Dendritic cell treated with granulocyte-macrophage colony-stimulating factor and Interleukin-4, amounts not matched to agents 40 ng/mL and 50 ng/mL, for 4 days (primary cell): Measurements from ENCODE around the gene EFEMP1.

Source experiments
- H3K27ac Mint-ChIP-seq: one replicate; pipeline ENCODE4 v1.8.0; 2022; ENCODE audit warnings: mild to moderate bottlenecking, mixed read lengths
- H3K27me3 Mint-ChIP-seq: one replicate; pipeline ENCODE4 v1.8.0; 2022; ENCODE audit warnings: mild to moderate bottlenecking, mixed read lengths
- H3K36me3 Mint-ChIP-seq: one replicate; pipeline ENCODE4 v1.8.0; 2022; ENCODE audit warnings: low read depth, mixed read lengths
- H3K4me1 Mint-ChIP-seq: one replicate; pipeline ENCODE4 v1.8.0; 2022; ENCODE audit warnings: low read depth, mixed read lengths
- H3K4me3 Mint-ChIP-seq: one replicate; pipeline ENCODE4 v1.8.0; 2022; ENCODE audit warnings: mild to moderate bottlenecking, moderate library complexity, mixed read lengths
- H3K9me3 Mint-ChIP-seq: one replicate; pipeline ENCODE4 v1.8.0; 2022; ENCODE audit warnings: mixed read lengths
- intact Hi-C: fragments of 100-400 bp; cut with micrococcal nuclease; formaldehyde crosslinking; loops from one replicate; pipeline ENCODE4 v1.15.0; 2022

The EFEMP1 gene

GRCh38 chr2:55949613-55950012 lies 26.0 kb upstream of the EFEMP1 start:
- intact Hi-C loops = no loop called here
- Mint-ChIP-seq H3K9me3 (no peaks in the 10 kb centered on the region), H3K36me3 (no peaks in the 10 kb centered on the region), H3K27ac (no peak overlapping the region), H3K4me3 (no peak overlapping the region), H3K27me3 (peaks cover 3% of the 10 kb centered on the region), H3K4me1 (no peaks in the 10 kb centered on the region)

GRCh38 chr2:55949211-55949610 lies 25.6 kb upstream of the EFEMP1 start:
- no peak overlapping the region for H3K27ac Mint-ChIP-seq
- H3K4me3 Mint-ChIP-seq = no peak overlapping the region
- H3K27me3 Mint-ChIP-seq = peaks cover 3% of the 10 kb centered on the region
- intact Hi-C loops = no loop called here
- H3K36me3 Mint-ChIP-seq = no peaks in the 10 kb centered on the region
- H3K9me3 Mint-ChIP-seq = no peaks in the 10 kb centered on the region
- H3K4me1 Mint-ChIP-seq = no peaks in the 10 kb centered on the region

- Mint-ChIP-seq H3K4me3 (no peak overlapping the region), H3K4me1 (no peaks in the 10 kb centered on the region), H3K27ac (no peak overlapping the region), H3K27me3 (peaks cover 3% of the 10 kb centered on the region), H3K9me3 (no peaks in the 10 kb centered on the region), H3K36me3 (no peaks in the 10 kb centered on the region)
- intact Hi-C loops = no loop called here
Measured at GRCh38 chr2:55948176-55948923, 24.8 kb upstream of the EFEMP1 start.

DNA sequence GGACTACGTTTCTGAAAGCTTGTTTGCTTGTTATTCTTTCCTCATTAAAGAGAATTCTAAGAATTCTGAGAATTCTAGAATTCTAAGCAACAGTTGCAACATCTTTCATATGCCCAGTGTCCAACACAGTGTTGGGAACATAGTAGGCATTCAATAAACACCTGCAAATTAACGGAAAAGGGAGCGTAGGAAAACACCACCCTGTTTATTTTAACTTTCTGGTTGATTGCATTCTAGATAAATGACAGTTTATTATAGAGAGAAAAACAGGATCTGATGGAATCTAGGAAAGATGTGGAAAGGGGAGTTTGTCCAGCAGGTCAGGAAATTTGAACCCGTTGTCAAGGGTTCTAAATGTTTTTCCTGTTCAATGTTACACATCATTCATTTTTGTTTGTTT lies 24.2 kb upstream of the EFEMP1 start:
- no peaks in the 10 kb centered on the region for H3K36me3 Mint-ChIP-seq
- H3K27me3 Mint-ChIP-seq = peaks cover 2% of the 10 kb centered on the region
- no peak overlapping the region for H3K27ac Mint-ChIP-seq
- no peaks in the 10 kb centered on the region for H3K4me1 Mint-ChIP-seq
- intact Hi-C loops = no loop called here
- no peaks in the 10 kb centered on the region for H3K9me3 Mint-ChIP-seq
- H3K4me3 Mint-ChIP-seq = no peak overlapping the region

DNA sequence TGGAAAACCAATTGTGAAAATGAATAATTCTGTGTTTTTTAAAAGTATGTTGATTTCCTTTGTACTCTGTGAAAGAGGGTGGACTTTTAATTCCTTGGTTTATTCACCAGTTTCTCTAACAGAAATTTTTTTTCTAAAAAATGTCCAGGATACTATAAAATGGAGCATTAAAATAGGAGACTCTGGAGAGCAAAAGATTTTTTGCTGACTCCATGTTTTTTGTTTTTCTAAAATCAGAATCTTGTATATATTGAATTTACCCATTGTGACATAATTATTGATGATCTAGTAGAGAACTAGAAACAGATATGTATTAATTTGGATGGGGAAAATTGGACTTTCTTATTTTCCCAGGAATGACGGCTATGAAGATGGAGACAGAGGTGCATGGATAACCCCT lies 23.2 kb upstream of the EFEMP1 start:
- H3K4me3 Mint-ChIP-seq = no peak overlapping the region
- no peaks in the 10 kb centered on the region for H3K4me1 Mint-ChIP-seq
- no peak overlapping the region for H3K27ac Mint-ChIP-seq
- H3K9me3 Mint-ChIP-seq = no peaks in the 10 kb centered on the region
- no peaks in the 10 kb centered on the region for H3K36me3 Mint-ChIP-seq
- no peaks in the 10 kb centered on the region for H3K27me3 Mint-ChIP-seq
- intact Hi-C loops = no loop called here

DNA sequence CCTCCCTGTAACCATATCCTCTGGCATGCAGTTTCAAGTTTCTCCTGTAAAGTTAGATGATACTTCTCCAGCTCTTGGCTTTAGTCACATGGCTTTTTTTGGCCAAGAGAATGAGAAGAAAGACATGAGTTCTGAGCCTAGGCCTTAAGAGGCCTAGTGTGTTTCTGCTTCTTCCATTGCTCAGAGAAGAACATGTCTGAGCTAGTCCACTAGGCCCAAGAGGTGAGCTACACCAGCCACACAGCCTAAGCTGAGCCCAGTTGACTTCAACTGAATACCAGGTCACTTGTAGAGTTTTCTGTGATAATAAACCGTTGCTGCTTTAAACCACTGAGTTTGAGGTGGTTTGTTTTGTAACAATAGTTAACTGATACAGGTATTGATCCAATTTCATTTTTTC lies 19.9 kb upstream of the EFEMP1 start:
- Mint-ChIP-seq H3K4me1 (no peaks in the 10 kb centered on the region), H3K27ac (no peak overlapping the region), H3K4me3 (no peak overlapping the region), H3K9me3 (no peaks in the 10 kb centered on the region), H3K36me3 (no peaks in the 10 kb centered on the region), H3K27me3 (peaks cover 2% of the 10 kb centered on the region)
- intact Hi-C loops = no loop called here

DNA sequence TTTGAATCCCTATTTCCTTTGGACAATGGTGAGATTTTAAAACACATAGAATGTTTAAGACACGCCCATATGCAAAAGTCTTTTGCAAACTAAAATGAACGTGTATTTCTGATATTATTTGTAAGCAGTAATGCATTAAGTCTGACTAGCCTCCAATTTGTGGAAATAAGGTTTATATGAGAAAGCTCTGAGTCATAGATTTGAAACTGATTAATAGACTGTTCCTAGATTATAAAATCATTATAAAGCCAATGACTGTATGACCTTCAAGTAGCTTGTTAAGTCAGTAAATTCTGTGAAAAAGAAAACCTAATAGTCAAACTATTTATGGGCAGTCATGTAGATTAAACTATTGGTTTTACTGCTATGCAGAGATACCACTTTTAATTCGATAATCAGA lies 12.8 kb upstream of the EFEMP1 start:
- Mint-ChIP-seq H3K9me3 (no peaks in the 10 kb centered on the region), H3K27ac (no peak overlapping the region), H3K27me3 (peaks cover 5% of the 10 kb centered on the region), H3K36me3 (no peaks in the 10 kb centered on the region), H3K4me3 (no peak overlapping the region), H3K4me1 (no peaks in the 10 kb centered on the region)
- intact Hi-C loops = no loop called here

DNA sequence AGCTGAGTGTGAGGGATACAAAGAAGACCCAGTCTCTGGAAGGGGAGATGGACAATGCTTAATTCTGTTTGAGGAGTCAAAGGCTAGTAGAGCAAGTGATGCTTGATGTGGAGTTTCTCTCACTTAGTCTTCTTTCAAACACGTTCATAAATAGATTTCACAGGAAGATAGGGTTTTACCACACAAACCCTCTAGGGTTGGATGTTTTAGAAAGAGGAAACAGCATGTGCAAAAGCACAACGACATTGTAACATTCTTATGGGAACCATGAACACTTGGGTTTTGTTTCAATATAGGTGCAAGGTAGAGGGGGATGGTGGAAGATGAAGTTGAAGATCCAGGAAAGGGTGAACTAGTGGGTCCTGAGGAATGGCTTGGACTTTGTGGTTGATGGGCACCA lies 10.8 kb upstream of the EFEMP1 start:
- Mint-ChIP-seq H3K9me3 (no peaks in the 10 kb centered on the region), H3K4me3 (no peak overlapping the region), H3K27me3 (peaks cover 5% of the 10 kb centered on the region), H3K4me1 (no peaks in the 10 kb centered on the region), H3K27ac (no peak overlapping the region), H3K36me3 (no peaks in the 10 kb centered on the region)
- intact Hi-C loops = no loop called here

DNA sequence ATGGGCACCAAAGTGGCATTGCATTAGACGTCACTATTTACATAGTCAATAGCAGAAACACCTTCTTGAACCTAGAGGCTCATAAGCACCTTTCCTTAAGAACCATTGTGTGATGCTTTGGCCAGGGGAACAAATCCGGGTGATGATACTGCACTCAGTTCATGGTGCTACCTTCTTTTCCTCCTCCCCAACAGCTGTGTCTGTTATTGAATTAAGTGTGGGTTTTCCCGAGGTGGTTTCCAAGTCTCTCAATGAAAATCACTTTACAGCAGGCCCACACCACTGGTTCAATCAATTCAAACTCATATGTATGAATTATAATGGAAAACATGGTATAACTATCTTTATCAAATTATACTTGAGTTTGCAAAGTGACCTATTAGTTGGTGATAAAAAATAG lies 9.3 kb upstream of the EFEMP1 start:
- Mint-ChIP-seq H3K27me3 (peaks cover 5% of the 10 kb centered on the region), H3K4me1 (no peaks in the 10 kb centered on the region), H3K9me3 (no peaks in the 10 kb centered on the region), H3K27ac (no peak overlapping the region), H3K36me3 (no peaks in the 10 kb centered on the region), H3K4me3 (no peak overlapping the region)
- intact Hi-C loops = no loop called here

GRCh38 chr2:55931281-55931680 lies 7.7 kb upstream of the EFEMP1 start:
- intact Hi-C loops = no loop called here
- no peak overlapping the region for H3K27ac Mint-ChIP-seq
- no peaks in the 10 kb centered on the region for H3K9me3 Mint-ChIP-seq
- H3K4me3 Mint-ChIP-seq = no peak overlapping the region
- no peaks in the 10 kb centered on the region for H3K36me3 Mint-ChIP-seq
- no peaks in the 10 kb centered on the region for H3K4me1 Mint-ChIP-seq
- peaks cover 10% of the 10 kb centered on the region for H3K27me3 Mint-ChIP-seq

DNA sequence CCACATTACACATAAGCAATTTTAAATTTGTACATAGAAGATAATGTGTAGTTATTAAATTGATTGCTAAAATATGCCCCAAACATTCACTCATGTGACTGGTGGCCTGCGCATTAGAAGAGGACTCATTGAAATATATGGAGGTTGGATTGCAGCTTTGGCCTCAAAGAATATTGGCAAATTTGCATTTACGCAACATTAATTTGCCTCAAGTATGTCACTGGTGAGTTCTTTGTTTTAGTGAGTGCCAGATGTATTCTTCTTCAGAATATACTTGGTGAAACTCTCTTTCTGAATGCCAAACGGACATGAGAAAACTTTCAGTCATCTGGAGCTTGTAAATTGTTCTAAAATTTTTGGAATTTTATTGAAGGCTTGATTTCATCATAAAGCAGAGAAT lies 5.9 kb upstream of the EFEMP1 start:
- intact Hi-C loops = no loop called here
- H3K27me3 Mint-ChIP-seq = peaks cover 20% of the 10 kb centered on the region
- H3K4me1 Mint-ChIP-seq = no peaks in the 10 kb centered on the region
- H3K9me3 Mint-ChIP-seq = no peaks in the 10 kb centered on the region
- no peak overlapping the region for H3K27ac Mint-ChIP-seq
- H3K36me3 Mint-ChIP-seq = no peaks in the 10 kb centered on the region
- H3K4me3 Mint-ChIP-seq = no peak overlapping the region

GRCh38 chr2:55926974-55927373 lies 3.4 kb upstream of the EFEMP1 start:
- Mint-ChIP-seq H3K27ac (no peak overlapping the region), H3K36me3 (no peaks in the 10 kb centered on the region), H3K4me1 (peaks cover 5% of the 10 kb centered on the region), H3K9me3 (no peaks in the 10 kb centered on the region), H3K4me3 (no peak overlapping the region), H3K27me3 (peaks cover 45% of the 10 kb centered on the region)
- intact Hi-C loops = no loop called here

- intact Hi-C loops = no loop called here
- Mint-ChIP-seq H3K27me3 (peaks cover 43% of the 10 kb centered on the region), H3K9me3 (no peaks in the 10 kb centered on the region), H3K36me3 (no peaks in the 10 kb centered on the region), H3K27ac (no peak overlapping the region), H3K4me3 (no peak overlapping the region), H3K4me1 (peaks cover 5% of the 10 kb centered on the region)
Measured at GRCh38 chr2:55926246-55926645, 2.7 kb upstream of the EFEMP1 start.

GRCh38 chr2:55923982-55924321 lies 370 bp upstream of the EFEMP1 start:
- H3K36me3 Mint-ChIP-seq = no peaks in the 10 kb centered on the region
- peaks cover 42% of the 10 kb centered on the region for H3K27me3 Mint-ChIP-seq
- peaks cover 5% of the 10 kb centered on the region for H3K4me1 Mint-ChIP-seq
- intact Hi-C loops = no loop called here
- no peaks in the 10 kb centered on the region for H3K9me3 Mint-ChIP-seq
- H3K4me3 Mint-ChIP-seq = no peak overlapping the region
- H3K27ac Mint-ChIP-seq = no peak overlapping the region

DNA sequence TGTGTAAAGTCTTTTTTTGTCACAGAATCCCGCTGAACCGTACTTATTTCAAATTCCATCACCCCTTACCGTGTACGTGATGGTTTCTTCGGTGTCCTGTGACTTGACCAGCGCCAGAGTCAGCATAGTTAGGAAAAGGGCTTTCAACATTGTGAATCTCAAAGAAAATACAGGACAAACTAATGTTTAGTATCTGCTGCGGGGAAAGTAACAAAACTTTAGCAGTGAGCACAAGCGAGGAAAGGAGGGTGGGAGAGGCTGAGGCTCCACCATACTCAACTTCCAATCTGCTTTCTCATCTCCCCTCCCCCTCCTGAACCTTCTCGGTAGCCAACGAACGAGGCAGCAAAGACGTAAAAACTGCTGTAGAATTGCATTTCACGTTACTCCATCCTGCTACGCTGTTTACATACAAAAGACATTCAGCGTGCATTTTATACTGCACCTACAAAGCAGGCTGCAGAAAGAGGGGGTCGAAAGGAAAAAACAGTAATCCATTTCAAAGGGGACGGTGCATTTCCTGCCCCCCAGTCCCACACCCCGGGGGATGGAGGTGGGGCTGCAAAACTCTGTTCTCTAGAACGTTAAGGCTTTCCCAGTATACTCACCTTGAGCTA lies 1.2 kb downstream of the EFEMP1 start:
- Mint-ChIP-seq H3K4me1 (peaks cover 5% of the 10 kb centered on the region), H3K27ac (no peak overlapping the region), H3K36me3 (no peaks in the 10 kb centered on the region), H3K27me3 (peaks cover 42% of the 10 kb centered on the region), H3K4me3 (no peak overlapping the region), H3K9me3 (no peaks in the 10 kb centered on the region)
- intact Hi-C loops = no loop called here
